GM19324 (cell line): ENCODE data around the gene SMC3.
A peak's percentile ranks its signal among the peaks of the same experiment; 100 is the strongest.

Experiments used
- ATAC-seq: cut with Tn5 transposase; IDR thresholded peaks from one replicate; pipeline ENCODE4 v1.9.1; 2021; ENCODE audit warnings: mild to moderate bottlenecking, moderate library complexity; ENCODE audit not compliant: unreplicated experiment, low FRiP score

The SMC3 gene

DNA sequence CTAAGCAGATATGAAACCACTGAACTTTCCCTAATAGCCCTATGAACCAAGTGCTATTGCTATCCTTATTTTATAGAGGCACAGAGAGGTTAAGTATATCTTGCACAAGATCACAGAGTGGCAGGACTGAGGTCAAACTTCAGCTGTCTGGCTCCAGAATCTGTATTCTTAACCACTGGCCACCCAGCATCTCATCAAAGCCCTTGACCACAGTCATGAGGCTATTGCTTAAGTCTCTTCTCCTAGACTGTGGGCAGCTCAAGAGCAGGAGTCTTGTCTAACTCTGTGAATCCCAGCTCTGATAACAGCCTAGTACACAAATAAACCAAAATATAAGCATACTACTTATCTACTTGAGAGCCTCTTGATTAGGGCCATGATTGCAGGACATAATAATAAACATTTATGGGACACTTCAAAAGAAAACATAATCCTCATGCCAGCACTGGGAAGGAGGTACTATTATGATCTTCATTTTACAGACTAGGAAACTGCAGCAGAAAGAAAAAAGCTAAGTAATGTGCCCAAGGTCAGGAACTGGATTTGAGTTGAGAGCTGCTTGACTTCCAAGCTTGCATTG, 22.4 kb upstream of the SMC3 start:
- no peak for ATAC-seq

DNA sequence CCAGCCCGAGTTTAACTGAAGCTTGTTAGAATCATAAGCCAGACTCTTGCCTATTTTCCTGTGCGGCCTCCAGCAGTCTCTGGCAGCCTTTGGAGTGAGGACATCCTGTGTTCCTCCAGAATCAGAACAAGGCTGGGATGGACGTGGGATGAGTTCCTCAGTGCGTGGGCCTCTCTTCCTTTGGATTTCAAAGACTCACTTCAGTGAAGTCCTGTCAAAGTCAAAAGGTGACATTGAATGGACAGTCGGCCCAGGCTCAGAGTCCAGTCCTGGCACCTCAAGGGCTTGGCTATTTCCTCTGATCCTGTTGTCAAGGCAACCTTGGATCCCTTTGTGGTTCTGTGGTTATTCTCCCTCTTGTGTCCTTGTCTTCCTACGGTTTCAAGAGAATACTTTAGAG, 21.4 kb upstream of the SMC3 start:
- no peak for ATAC-seq

DNA sequence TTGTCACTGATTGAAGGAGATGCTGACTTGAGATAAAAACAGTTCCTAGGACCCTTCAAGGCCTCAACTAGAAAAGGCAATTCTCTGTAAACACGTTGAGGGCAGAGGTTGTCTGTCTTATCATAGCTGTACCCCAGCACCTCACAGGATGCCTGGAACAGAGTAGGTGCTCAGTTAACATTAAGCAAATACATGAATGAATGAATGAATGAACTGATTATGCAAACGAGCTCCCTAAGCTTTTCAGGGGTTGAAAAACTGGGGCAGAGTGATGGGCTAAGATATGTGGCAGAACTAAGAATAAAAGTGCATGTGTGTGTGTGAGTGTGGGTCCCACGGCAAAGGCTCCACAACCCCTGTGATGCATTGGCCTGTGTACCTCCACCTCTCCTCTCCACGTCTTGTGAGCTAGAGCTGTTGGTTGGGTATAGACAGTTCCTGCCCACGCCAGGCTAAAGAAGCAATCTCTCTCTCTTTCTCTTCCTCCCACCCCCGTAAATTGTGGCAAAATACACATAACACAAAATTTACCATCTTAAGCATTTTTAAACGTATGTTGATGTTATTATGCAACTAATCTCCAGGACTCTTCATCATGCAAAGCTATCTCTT, 20.9 kb upstream of the SMC3 start:
- ATAC-seq, result no peak

DNA sequence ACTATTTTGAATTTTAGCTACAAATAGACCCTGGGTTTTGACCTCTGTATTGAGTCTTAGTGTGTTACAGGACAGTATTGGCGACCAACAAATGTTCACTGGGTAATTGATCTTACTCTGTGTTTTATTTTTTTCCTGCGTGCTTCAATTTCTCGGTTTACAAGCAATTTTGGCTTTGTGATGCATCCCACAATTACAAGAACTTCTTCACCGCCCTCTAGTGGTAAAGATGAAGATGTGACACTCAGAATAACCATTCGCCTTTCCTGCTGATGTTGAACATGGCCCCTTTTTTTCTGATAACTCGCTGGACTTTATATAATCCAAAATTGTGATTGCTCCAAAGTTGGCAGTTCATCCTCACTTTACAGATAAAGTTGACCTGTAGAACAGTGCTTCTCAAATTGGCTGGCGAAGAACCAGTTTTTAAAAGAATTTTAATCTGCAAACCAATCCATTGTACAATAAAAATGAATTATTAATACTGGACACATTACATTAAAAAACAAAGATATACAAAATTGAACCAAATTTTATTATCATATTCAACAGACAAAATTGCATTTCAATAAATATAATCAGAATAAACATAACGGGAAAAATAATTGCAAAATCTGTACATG, 20.2 kb upstream of the SMC3 start:
- ATAC-seq, result no peak

DNA sequence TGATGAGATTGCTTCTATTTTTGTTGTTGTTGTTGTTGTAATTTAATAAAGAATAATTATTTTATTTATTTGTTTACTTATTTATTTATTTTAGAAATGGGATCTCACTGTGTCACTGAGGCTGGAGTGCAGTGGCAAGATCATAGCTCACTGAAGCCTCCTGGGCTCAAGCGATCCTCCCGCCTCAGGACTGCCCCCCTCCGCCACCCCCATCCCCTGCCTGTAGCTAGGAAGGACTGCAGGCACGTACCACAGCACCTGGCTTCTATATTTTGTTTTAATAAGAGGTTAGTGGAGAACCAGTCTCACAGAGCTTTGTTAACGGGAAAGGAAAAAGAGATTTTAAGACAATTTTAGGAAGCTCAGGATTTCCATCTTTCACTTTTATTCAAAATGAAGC, 19.5 kb upstream of the SMC3 start:
- no peak for ATAC-seq

DNA sequence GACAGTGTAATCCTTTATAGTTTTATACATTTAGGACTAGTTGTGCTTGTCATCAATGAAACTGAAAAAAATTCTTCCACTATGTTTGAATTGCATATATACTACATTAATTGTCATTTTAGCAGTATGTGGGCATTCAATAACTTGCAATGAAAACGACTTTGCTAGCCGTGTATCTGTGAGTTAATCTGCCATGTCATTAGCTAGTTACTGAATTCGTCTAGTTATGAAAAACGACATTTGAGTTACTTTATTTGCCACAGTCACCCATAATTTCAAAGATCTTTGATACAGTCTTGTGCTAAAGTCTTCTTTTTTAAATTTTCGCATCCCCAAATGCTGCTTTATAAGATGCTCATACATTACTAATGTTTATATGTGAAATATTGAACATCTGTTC, 18.3 kb upstream of the SMC3 start:
- ATAC-seq, result no peak

DNA sequence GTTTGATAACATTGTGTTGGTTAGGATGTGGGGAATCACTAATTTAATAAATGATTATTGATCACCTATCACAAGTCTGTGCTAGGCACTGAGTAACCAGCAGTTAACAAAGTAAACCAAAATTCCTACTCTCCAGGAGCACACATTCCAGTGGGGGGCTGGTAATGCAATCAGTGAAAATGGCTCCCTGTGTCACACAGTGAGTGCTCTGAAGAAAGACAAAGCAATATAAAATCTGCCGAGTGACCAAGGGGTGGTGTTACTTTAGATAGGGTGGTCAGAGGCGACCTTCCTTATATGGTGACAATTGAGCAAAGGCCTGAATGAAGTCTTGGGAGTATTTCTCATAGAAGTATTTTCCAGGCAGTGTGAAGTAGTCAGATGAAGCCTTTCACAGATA, 13.6 kb upstream of the SMC3 start:
- no peak for ATAC-seq

DNA sequence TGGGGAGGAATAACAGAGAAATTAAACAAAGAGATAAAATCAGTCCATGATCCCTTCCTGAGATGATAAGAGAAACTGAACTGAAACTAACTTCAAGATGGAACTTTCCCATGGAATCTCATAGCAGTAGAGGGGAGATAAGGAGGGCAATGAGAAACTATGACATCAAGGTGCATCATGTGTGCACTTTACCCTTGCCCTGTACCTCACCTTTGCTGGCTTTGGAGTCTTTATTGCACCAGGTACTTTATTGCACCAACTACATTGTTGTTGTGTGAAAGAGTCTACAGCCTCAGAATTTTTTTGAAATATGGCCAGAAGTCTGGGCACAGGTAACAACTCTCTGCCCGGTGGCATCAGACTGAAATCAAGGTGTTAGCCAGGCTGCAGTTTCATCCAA, 11.2 kb upstream of the SMC3 start:
- ATAC-seq, result no peak

DNA sequence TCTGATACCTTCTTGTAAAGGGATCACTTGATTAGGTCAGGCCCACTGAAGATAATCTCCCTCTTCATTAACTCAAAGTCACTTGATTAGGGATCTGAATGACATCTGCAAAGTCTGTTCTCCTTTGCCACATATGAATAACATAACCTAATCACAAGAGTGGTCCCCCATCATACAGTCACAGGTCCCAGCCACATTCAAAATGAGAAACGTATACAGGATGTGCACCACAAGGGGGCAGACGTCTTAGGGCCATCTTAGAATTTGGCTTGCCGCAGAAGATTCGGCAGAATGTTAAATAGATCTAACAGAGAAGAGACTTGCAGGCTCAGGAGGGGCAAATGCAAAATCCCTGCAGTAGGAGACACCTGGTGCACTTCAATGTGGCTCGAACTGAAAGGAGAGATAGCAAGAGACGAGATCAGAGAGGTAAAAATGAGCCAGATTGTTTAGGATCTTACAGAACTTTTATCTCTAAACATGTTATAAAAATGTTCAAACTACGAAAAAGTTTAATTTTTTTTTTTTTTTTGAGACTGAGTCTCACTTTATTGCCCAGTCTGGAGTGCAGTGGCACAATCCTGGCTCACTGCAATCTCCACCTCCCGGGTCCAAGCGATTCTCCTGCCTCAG, 10.4 kb upstream of the SMC3 start:
- peak; percentile 62 for ATAC-seq

DNA sequence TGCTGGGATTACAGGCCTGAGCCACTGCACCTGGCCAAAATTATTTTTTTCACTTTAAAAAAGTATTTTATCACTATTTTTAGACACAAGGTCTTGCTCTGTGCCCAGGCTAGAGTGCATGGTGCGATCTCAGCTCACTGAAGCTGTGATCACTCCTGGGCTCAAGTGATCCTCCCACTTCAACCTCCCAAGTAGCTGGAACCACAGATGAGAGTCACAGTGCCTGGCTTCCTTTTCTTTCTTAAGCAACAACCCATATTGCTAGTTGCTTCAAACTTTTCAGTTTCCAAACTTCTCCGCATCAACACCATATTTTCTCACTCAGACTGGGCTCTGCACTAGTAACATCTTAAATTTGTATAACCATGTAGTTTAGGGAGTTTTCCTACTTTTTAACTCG, 9.5 kb upstream of the SMC3 start:
- ATAC-seq, result no peak

DNA sequence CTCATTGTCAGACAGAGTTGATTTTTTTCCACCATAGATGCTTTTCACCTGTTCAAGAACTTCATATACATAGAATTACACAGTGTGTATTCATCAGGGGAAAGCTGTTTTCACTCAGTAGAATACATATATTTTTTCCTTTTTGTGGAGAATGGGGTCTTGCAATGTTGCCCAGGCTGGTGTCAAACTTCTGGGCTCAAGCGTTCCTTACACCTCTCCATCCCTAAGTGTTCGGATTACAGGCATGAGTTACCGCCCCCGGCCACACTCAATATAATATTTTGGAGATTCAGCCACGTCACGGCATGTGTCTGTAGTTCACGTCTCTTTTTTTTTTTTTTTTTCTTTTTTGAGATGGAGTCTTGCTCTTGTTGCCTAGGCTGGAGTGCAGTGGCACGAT, 7.5 kb upstream of the SMC3 start:
- no peak for ATAC-seq

DNA sequence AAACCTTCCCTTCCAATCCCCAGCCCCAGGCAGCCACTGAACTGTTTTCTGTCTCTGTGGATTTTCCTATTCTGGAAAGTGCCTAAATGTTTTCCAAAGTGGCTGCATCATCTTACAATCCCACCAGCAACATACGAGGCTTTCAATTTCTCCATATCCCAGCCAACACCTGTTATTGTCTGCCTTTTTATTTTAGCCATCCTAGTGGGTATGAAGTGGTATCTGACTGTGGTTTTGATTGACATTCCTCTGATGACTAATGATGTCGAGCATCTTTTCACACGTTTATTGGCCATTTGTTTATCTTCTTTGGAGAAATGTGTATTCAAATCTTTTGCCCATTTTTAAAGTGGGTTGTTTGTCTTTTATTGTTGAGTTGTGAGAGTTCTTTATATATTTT, 6.2 kb upstream of the SMC3 start:
- no peak for ATAC-seq

DNA sequence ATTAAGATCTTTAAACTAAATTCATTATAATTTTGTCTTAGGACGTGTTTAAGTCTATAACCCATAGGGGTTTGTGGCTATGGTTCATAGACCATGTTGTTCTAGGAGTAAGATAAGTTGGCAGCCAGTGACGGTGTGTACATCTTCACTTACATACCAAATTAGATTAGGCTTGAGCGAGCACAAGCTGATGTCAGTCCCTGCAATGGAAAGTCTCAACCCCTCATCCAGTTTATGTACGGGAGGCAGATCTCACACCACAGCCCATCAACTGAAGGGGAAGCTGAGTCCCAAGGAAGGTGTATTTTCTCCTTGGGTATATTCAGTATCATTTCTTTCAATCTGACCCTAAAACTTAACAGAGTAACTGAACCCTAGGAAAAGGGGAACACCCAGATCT, 5.1 kb upstream of the SMC3 start:
- ATAC-seq, result no peak

DNA sequence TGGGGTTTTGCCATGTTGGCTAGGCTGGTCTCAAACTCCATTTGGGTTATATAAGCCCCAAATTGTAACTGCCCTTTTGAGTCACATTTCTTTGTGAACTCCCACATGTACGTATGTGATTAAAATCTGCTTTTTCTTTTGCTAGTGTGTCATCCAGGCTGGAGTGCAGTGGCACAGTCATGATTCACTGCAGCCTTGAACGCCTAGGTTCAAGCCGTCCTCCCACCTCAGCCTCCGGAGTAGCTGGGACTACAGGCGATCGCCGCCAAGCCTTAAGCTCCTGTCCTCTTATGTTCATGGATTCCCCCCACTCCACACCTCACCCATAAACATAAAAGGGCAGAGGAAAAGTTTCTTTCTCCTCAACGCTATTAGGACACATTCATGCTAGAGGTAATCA, 4.4 kb upstream of the SMC3 start:
- no peak for ATAC-seq

DNA sequence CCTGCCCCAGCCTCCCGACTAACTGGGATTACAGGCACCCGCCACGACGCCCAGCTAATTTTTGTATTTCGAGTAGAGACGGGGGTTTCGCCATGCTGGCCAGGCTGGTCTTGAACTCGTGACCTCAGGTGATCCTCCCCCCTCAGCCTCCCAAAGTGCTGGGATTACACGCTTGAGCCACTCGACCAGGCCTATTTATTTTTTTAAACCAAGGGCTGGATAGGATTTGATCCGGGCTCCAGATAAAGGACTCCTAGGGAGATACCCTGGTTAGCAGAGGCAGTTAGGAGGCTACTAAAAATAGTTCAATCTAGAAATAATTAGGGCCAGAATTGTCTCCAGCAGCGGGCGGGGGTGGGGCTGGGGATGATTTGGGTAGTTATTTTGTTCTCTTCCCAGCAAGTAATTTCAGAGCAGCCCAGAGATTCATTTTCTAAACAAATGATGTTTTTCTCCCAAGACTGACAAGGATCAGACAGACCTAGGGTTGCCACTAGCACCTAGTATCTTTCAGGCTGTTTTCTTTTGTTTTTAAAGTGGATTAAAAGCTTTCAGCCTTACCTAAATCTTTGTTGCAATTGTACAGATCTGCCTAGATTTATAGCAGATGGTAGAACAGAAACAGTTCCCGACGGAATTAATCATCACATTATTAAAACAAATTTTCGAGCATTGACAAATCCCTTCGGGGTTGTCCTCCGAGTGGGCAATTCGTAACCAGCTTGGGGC, 859 bp upstream of the SMC3 start:
- ATAC-seq, result no peak

DNA sequence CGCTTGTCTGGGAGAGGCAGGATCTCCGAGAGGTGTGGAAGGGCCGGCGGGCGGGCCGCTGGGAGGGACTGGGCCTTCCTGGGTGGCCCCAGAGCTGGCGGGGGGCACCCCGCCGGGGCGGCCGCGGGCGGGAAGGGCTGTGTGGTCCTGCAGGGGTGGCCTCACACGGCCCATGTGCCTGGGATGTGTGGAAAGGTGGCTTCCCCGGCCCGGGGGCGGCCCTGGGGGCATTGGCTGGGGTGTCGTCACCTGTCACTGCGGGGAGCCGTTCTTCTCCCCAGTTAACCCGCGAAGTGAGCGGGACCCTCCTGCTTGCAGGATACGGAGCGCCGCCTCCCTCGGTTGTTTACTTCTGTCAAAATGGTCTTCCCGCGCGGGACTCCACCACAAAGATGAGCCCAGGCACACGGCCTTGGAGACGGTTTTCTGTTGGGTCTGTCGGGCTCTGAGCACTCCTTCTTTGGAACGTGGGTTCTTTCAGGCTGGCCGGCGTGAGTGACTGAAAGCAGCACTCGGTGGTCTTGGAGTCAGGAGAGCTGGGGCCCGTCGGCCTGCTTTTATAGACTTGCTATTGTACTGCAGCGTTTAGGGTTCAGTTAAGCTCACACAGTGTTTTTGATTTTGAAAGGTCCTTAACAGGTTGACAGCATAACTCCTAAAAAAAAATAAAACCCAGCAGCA, 700 bp downstream of the SMC3 start:
- peak; percentile 28 for ATAC-seq

DNA sequence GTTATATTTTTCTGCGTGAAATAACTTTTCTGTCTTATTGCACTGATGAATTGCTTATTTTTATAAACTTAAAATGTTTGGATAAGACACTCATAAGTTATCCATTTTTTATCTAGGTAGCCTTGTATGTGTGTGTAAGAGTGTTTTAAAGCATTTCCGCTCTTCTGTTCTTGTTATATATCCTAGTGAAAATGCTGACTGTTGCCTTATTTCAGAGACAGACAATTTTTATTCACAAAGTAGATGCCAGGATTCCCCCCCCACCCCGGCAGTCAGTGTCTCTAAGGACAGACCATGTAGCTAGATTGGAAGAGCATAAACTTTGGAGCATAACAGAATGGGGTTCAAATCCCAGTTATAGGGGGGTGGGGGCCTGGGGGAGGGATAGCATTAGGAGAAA, 1.6 kb downstream of the SMC3 start:
- no peak for ATAC-seq

DNA sequence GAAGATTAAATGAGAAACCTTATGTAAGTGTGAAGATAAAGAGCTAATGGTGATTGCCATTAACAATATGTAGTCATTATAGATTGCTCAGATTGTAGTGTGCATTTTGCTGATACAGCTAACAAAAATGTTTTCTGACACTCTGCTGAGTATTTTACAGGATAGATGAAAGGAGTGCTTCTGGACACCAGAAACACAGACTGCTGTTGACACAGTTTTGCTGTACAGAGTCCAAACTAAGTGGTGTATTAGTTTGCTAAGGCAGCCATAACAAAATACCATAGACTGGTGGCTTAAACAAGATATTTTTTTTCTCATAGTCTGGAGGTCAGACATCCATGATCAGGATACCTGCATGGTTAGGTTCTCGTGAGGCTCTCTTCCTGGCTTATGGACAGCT, 2.2 kb downstream of the SMC3 start:
- ATAC-seq, result no peak

DNA sequence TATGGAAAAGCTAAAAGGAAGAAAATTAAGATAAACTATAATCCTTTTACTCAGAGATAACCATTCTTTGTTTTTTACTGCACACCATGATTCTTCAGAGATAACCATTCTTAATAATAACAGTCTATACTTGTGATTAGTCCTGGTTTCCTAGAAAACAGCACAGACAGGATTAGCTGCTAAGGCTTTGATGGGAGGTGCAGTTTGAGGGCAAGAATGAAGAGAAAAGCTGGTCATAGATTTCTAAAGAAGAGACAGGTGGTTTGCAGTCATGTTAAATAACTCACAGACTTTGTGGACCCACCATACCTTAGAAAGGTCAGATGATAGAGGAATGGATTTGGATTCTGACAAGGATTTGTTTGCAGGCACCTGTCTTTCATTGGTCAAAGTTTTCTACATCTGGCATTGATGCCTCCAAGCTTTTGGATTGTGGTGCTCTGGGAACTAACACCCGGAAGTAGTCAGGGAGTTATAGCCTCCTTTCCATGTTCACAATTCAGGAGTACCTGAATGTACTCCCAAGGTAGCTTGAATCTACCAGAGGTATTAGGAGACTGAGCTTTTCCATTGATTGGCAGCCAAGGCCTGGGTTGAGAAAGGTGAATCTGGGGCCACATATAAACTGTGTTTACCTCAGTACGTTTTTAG, 3.7 kb downstream of the SMC3 start:
- no peak for ATAC-seq

DNA sequence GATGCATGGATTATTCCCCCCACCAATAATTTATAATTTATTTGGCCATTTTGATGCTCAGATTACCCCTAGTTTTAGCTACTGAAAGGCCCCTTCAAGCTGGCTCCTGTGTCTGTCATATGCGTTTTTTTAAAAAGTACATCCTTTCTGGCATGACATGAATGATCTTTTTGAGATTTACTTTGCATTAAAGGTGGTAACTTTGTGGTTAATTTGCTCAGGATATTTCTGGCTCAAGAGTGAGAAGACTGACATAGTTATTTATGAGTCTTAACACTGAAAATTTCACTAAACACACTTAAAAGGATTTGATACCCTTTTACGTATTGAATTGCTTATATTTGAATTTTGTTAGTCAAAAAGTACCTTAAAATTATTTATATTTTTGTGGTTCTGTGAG, 5.4 kb downstream of the SMC3 start:
- ATAC-seq, result no peak
